Stomach (tissue), 4 donors: ENCODE measurements around the gene GC.

ENCODE experiments used
- POLR2A ChIP-seq, 4 donors: fragments of 450-650 bp; IDR thresholded peaks; one replicate each; pipeline ENCODE4 v1.6.1; 2016; ENCODE audit warnings: antibody characterized with exemption in 4 of 4, control low read depth in 2 of 4, mild to moderate bottlenecking in 1 of 4, moderate library complexity in 1 of 4
- POLR2AphosphoS5 ChIP-seq, 3 donors: sonication (generic); formaldehyde crosslinking; IDR thresholded peaks; one replicate each; pipeline ENCODE4 v1.6.1; 2016; ENCODE audit warnings: antibody characterized with exemption in 3 of 3
- TF ChIP-seq, protein P1 (sequence below), 7 experiments: fragments of 450-650 bp in 4 of 7; fragments of 200-600 bp in 3 of 7; sonication (generic) in 3 of 7; IDR thresholded peaks; one replicate each; pipeline ENCODE4 v1.5.1; 2016 to 2019; ENCODE audit warnings: antibody characterized with exemption in 7 of 7, control low read depth in 2 of 7, mild to moderate bottlenecking in 1 of 7

DNA sequence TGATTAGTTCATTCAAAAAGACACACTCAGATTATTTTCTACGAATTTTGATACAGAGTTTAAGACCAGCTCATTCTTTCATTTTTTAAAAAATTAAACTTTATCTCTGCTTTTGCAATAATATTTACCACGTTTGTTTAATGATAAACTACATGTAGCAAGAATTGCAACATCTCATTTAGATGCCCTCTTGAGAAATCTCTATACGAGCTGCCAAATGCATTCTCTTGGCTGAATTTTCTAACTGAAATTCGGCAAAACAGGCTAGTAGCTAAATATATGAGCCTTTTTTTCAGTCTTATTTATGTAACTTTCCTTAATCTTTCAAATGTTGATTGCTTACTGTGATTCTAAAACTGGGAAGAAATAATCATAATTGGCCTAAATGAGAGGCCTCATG is 2.1 kb upstream of the GC start:
- TF ChIP-seq, protein P1, sequence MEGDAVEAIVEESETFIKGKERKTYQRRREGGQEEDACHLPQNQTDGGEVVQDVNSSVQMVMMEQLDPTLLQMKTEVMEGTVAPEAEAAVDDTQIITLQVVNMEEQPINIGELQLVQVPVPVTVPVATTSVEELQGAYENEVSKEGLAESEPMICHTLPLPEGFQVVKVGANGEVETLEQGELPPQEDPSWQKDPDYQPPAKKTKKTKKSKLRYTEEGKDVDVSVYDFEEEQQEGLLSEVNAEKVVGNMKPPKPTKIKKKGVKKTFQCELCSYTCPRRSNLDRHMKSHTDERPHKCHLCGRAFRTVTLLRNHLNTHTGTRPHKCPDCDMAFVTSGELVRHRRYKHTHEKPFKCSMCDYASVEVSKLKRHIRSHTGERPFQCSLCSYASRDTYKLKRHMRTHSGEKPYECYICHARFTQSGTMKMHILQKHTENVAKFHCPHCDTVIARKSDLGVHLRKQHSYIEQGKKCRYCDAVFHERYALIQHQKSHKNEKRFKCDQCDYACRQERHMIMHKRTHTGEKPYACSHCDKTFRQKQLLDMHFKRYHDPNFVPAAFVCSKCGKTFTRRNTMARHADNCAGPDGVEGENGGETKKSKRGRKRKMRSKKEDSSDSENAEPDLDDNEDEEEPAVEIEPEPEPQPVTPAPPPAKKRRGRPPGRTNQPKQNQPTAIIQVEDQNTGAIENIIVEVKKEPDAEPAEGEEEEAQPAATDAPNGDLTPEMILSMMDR (IDR thresholded peaks at IDR 0.05): no peak
- TF ChIP-seq POLR2A (IDR thresholded peaks at IDR 0.05) (no peak), POLR2AphosphoS5 (IDR thresholded peaks at IDR 0.05) (no peak)
